ENCODE results near the gene UTP25. TPM values are rescaled to one million over a fixed set of nuclear protein-coding genes. Genes with fewer than 3 reads are reported as not detected.

The UTP25 gene
- total and polyA plus RNA-seq, 3 experiments from 2014 or later, result 4.9 to 15.2 (median 14.9) TPM

GRCh38 chr1:209831615-209832014 lies 3.8 kb downstream of the UTP25 start:
- Mint-ChIP-seq H3K27me3 (peaks cover 0 to 2% of the 10 kb centered on the region in 2 donors), H3K9me3 (no peaks in the 10 kb centered on the region), H3K36me3 (peaks cover 21 to 65% (median 25%) of the 10 kb centered on the region in 3 donors), H3K4me1 (peaks cover 45 to 51% (median 46%) of the 10 kb centered on the region in 3 donors), H3K27ac (no peak overlapping the region), H3K4me3 (no peak overlapping the region)
- Histone ChIP-seq H3K27me3 (ENCODE audit: insufficient read depth, low read length, poor library complexity, severe bottlenecking) (no peaks in the 10 kb centered on the region), H3K4me3 (ENCODE audit: low read length) (no peak overlapping the region), H3K9me3 (ENCODE audit: low read length) (no peaks in the 10 kb centered on the region), H3K27ac (ENCODE audit: low read depth, low read length) (no peak overlapping the region), H3K4me1 (ENCODE audit: insufficient read depth, low read length) (peaks cover 20% of the 10 kb centered on the region), H3K36me3 (ENCODE audit: insufficient read depth, low read length) (peaks cover 44% of the 10 kb centered on the region)
- no peak for DNase-seq
- ChIA-PET POLR2A (no interaction called here), CTCF (interaction anchor here (0.9 kb wide), 1 partner anchor 13 kb away, joined by 3 read pairs; no protein-coding TSS in a partner anchor)

- Histone ChIP-seq H3K27me3 (ENCODE audit: insufficient read depth, low read length, poor library complexity, severe bottlenecking) (no peaks in the 10 kb centered on the region), H3K4me1 (ENCODE audit: insufficient read depth, low read length) (no peaks in the 10 kb centered on the region), H3K4me3 (ENCODE audit: low read length) (no peak overlapping the region), H3K9me3 (ENCODE audit: low read length) (no peaks in the 10 kb centered on the region), H3K27ac (ENCODE audit: low read depth, low read length) (no peak overlapping the region), H3K36me3 (ENCODE audit: insufficient read depth, low read length) (peaks cover 82% of the 10 kb centered on the region)
- Mint-ChIP-seq H3K27ac (peak overlapping the region in 1 of 8 donors; percentile 38), H3K9me3 (no peaks in the 10 kb centered on the region), H3K27me3 (no peaks in the 10 kb centered on the region), H3K4me3 (no peak overlapping the region), H3K36me3 (peaks cover 21 to 96% (median 34%) of the 10 kb centered on the region in 3 donors), H3K4me1 (peaks cover 18 to 26% (median 23%) of the 10 kb centered on the region in 3 donors)
- POLR2A ChIA-PET, result no interaction called here
- CTCF ChIA-PET, result no interaction called here
- no peak for DNase-seq
Observed at GRCh38 chr1:209835782-209836298, 8.1 kb downstream of the UTP25 start.

- H3K4me3 ChIP-seq (ENCODE audit: low read length), result no peak overlapping the region
- H3K27me3 ChIP-seq (ENCODE audit: insufficient read depth, low read length, poor library complexity, severe bottlenecking), result no peaks in the 10 kb centered on the region
- H3K36me3 ChIP-seq (ENCODE audit: insufficient read depth, low read length), result peaks cover 90% of the 10 kb centered on the region
- Mint-ChIP-seq H3K27ac (peak overlapping the region in 1 of 8 donors; percentile 40), H3K36me3 (peaks cover 14 to 100% (median 35%) of the 10 kb centered on the region in 3 donors), H3K27me3 (no peaks in the 10 kb centered on the region), H3K4me3 (no peak overlapping the region), H3K9me3 (no peaks in the 10 kb centered on the region), H3K4me1 (peaks cover 10 to 19% (median 16%) of the 10 kb centered on the region in 3 donors)
- no peaks in the 10 kb centered on the region for H3K9me3 ChIP-seq (ENCODE audit: low read length)
- no peak overlapping the region for H3K27ac ChIP-seq (ENCODE audit: low read depth, low read length)
- no peak for DNase-seq
- ChIA-PET POLR2A (no interaction called here), CTCF (interaction anchor here (2.1 kb wide), 1 partner anchor 14 kb away, joined by 6 read pairs; no protein-coding TSS in a partner anchor)
- no peaks in the 10 kb centered on the region for H3K4me1 ChIP-seq (ENCODE audit: insufficient read depth, low read length)
Observed at GRCh38 chr1:209837671-209838070, 9.9 kb downstream of the UTP25 start.

- Mint-ChIP-seq H3K9me3 (no peaks in the 10 kb centered on the region), H3K4me1 (peaks cover 10 to 19% (median 15%) of the 10 kb centered on the region in 3 donors), H3K4me3 (no peak overlapping the region), H3K36me3 (peaks cover 9 to 100% (median 28%) of the 10 kb centered on the region in 3 donors), H3K27me3 (no peaks in the 10 kb centered on the region), H3K27ac (no peak overlapping the region)
- Histone ChIP-seq H3K27me3 (ENCODE audit: insufficient read depth, low read length, poor library complexity, severe bottlenecking) (no peaks in the 10 kb centered on the region), H3K9me3 (ENCODE audit: low read length) (no peaks in the 10 kb centered on the region), H3K4me1 (ENCODE audit: insufficient read depth, low read length) (no peaks in the 10 kb centered on the region), H3K36me3 (ENCODE audit: insufficient read depth, low read length) (peaks cover 90% of the 10 kb centered on the region), H3K27ac (ENCODE audit: low read depth, low read length) (no peak overlapping the region), H3K4me3 (ENCODE audit: low read length) (no peak overlapping the region)
- no peak for DNase-seq
- CTCF ChIA-PET, result interaction anchor here (2.1 kb wide), 1 partner anchor 15 kb away, joined by 6 read pairs; no protein-coding TSS in a partner anchor
- POLR2A ChIA-PET, result no interaction called here
Observed at GRCh38 chr1:209838537-209838936, 10.8 kb downstream of the UTP25 start.

GRCh38 chr1:209839875-209840546 lies 12.2 kb downstream of the UTP25 start:
- peaks cover 88% of the 10 kb centered on the region for H3K36me3 ChIP-seq (ENCODE audit: insufficient read depth, low read length)
- no peaks in the 10 kb centered on the region for H3K27me3 ChIP-seq (ENCODE audit: insufficient read depth, low read length, poor library complexity, severe bottlenecking)
- no peak for DNase-seq
- peak overlapping the region in 5 of 8 donors; percentile 2 to 55 (median 24) for H3K27ac Mint-ChIP-seq
- H3K27ac ChIP-seq (ENCODE audit: low read depth, low read length), result no peak overlapping the region
- no peaks in the 10 kb centered on the region for H3K9me3 ChIP-seq (ENCODE audit: low read length)
- H3K27me3 Mint-ChIP-seq, result no peaks in the 10 kb centered on the region
- H3K4me3 Mint-ChIP-seq, result peak overlapping the region in 1 of 7 donors; percentile 23
- H3K9me3 Mint-ChIP-seq, result no peaks in the 10 kb centered on the region
- H3K4me1 Mint-ChIP-seq, result peaks cover 5 to 11% (median 10%) of the 10 kb centered on the region in 3 donors
- ChIA-PET POLR2A (interaction anchor here (1.4 kb wide), 1 partner anchor 12 kb away, joined by 3 read pairs; the partner anchor contains the start of gene UTP25), CTCF (interaction anchor here (1.2 to 1.4 kb wide), 3 partner anchors 12 to 471 kb away, joined by 3 to 5 read pairs (median 3); partner anchors contain the start of gene UTP25)
- peaks cover 4 to 97% (median 22%) of the 10 kb centered on the region in 3 donors for H3K36me3 Mint-ChIP-seq
- H3K4me3 ChIP-seq (ENCODE audit: low read length), result no peak overlapping the region
- no peaks in the 10 kb centered on the region for H3K4me1 ChIP-seq (ENCODE audit: insufficient read depth, low read length)

GRCh38 chr1:209840611-209841010 lies 12.8 kb downstream of the UTP25 start:
- H3K36me3 Mint-ChIP-seq, result peaks cover 4 to 97% (median 19%) of the 10 kb centered on the region in 3 donors

GRCh38 chr1:209844695-209845407 lies 17.1 kb downstream of the UTP25 start:
- H3K36me3 Mint-ChIP-seq, result peaks cover 0 to 93% (median 27%) of the 10 kb centered on the region in 3 donors

More at GRCh38 chr1:209840611-209841010, 12.8 kb downstream of the UTP25 start:
- no peak overlapping the region for H3K4me3 Mint-ChIP-seq
- Histone ChIP-seq H3K4me1 (ENCODE audit: insufficient read depth, low read length) (no peaks in the 10 kb centered on the region), H3K9me3 (ENCODE audit: low read length) (no peaks in the 10 kb centered on the region), H3K4me3 (ENCODE audit: low read length) (no peak overlapping the region), H3K27ac (ENCODE audit: low read depth, low read length) (no peak overlapping the region), H3K27me3 (ENCODE audit: insufficient read depth, low read length, poor library complexity, severe bottlenecking) (no peaks in the 10 kb centered on the region), H3K36me3 (ENCODE audit: insufficient read depth, low read length) (peaks cover 86% of the 10 kb centered on the region)
- POLR2A ChIA-PET, result interaction anchor here (1.4 kb wide), 1 partner anchor 13 kb away, joined by 3 read pairs; the partner anchor contains the start of gene UTP25
- no peaks in the 10 kb centered on the region for H3K27me3 Mint-ChIP-seq
- CTCF ChIA-PET, result interaction anchor here (1.2 to 1.4 kb wide), 3 partner anchors 13 to 470 kb away, joined by 3 to 5 read pairs (median 3); partner anchors contain the start of gene UTP25
- peaks cover 5 to 11% (median 10%) of the 10 kb centered on the region in 3 donors for H3K4me1 Mint-ChIP-seq
- no peaks in the 10 kb centered on the region for H3K9me3 Mint-ChIP-seq
- no peak for DNase-seq
- H3K27ac Mint-ChIP-seq, result peak overlapping the region in 5 of 8 donors; percentile 2 to 81 (median 24)

More at GRCh38 chr1:209844695-209845407, 17.1 kb downstream of the UTP25 start:
- no peak overlapping the region for H3K4me3 ChIP-seq (ENCODE audit: low read length)
- no peaks in the 10 kb centered on the region for H3K4me1 ChIP-seq (ENCODE audit: insufficient read depth, low read length)
- peaks cover 53% of the 10 kb centered on the region for H3K36me3 ChIP-seq (ENCODE audit: insufficient read depth, low read length)
- ChIA-PET CTCF (interaction anchor here (0.9 to 2.4 kb wide), 3 partner anchors 13 to 21 kb away, joined by 3 to 10 read pairs (median 6); no protein-coding TSS in a partner anchor), POLR2A (no interaction called here)
- H3K4me3 Mint-ChIP-seq, result no peak overlapping the region
- H3K27ac ChIP-seq (ENCODE audit: low read depth, low read length), result no peak overlapping the region
- no peak for DNase-seq
- peaks cover 5 to 20% (median 17%) of the 10 kb centered on the region in 3 donors for H3K4me1 Mint-ChIP-seq
- no peaks in the 10 kb centered on the region for H3K9me3 ChIP-seq (ENCODE audit: low read length)
- H3K27ac Mint-ChIP-seq, result no peak overlapping the region
- no peaks in the 10 kb centered on the region for H3K27me3 Mint-ChIP-seq
- no peaks in the 10 kb centered on the region for H3K27me3 ChIP-seq (ENCODE audit: insufficient read depth, low read length, poor library complexity, severe bottlenecking)
- H3K9me3 Mint-ChIP-seq, result no peaks in the 10 kb centered on the region
